HCT116 (cell line): Measurements from ENCODE around the gene WNT7B. TPM values are rescaled to one million over a fixed set of nuclear protein-coding genes. Genes with fewer than 3 reads are reported as not detected.

ENCODE experiments used
- ATAC-seq: fragments of 200-7000 bp; cut with Tn5 transposase; 2 replicates; pipeline ENCODE4 v1.9.1; 2020; ENCODE audit warnings: mild to moderate bottlenecking, moderate library complexity
- BruUV-seq: library from RNA; stranded (reverse); fragments of 400-500 nt; replicated peaks from 2 replicates; lab custom pipeline; 2021; lab: Mats Ljungman, UMichigan
- CTCF ChIA-PET: fragments of 300-600 bp; sonication (Branson Sonifier 250); formaldehyde crosslinking; loops from one replicate; lab custom pipeline; 2021; ENCODE audit warnings: antibody characterized with exemption; lab: Charles Lee
- POLR2A ChIA-PET: fragments of 300-600, 350-600 bp; sonication (Branson Sonifier 250); formaldehyde crosslinking; loops from one replicate; lab custom pipeline; 2021; ENCODE audit warnings: antibody characterized with exemption; lab: Charles Lee
- RAD21 ChIA-PET, 2 experiments: fragments of 300-600 bp; sonication (Branson Sonifier 250); formaldehyde crosslinking; loops; one replicate each; lab custom pipeline; 2023; ENCODE audit warnings: low total read pairs in 2 of 2; ENCODE audit not compliant: uncharacterized antibody in 2 of 2, unreplicated experiment in 2 of 2, low non-redundant PET in 1 of 2; lab: Charles Lee
- DNase-seq: peaks from one replicate; pipeline ENCODE4 v3.0.0-alpha.2; 2010; ENCODE audit warnings: low read depth, low spot score
- H2AFZ ChIP-seq: fragments of 200-600 bp; shearing (Covaris generic), sonication (generic); 2 replicates; pipeline ENCODE4 v1.6.1; 2017; ENCODE audit warnings: low read depth, mixed run types, mixed read lengths, antibody characterized with exemption, low read length; ENCODE audit not compliant: poor library complexity, severe bottlenecking
- H3K27ac ChIP-seq: 2 replicates; pipeline ENCODE4 v1.5.1; 2012; ENCODE audit warnings: low read depth, low read length
- H3K27me3 ChIP-seq: fragments of 200-600 bp; sonication (generic); 2 replicates; pipeline ENCODE4 v1.6.1; 2016; ENCODE audit warnings: mixed run types, low read length, mixed read lengths; ENCODE audit not compliant: insufficient read depth
- H3K36me3 ChIP-seq, 2 experiments: fragments of 200-500 bp in 1 of 2; fragments of 200-600 bp in 1 of 2; sonication (Bioruptor generic) in 1 of 2; sonication (generic) in 1 of 2; 2 replicates each; pipeline versions ENCODE4 v1.5.1 to v1.6.1; 2014 to 2016; ENCODE audit warnings: low read length in 2 of 2, inconsistent platforms in 1 of 2, mixed read lengths in 1 of 2, mixed run types in 1 of 2; ENCODE audit not compliant: insufficient read depth in 2 of 2, control insufficient read depth in 1 of 2
- H3K4me1 ChIP-seq, 2 experiments: fragments of 200-600 bp in 1 of 2; sonication (generic) in 1 of 2; 2 replicates each; pipeline versions ENCODE4 v1.5.1 to v1.6.1; 2012 to 2017; ENCODE audit warnings: low read length in 2 of 2, inconsistent platforms in 1 of 2, mild to moderate bottlenecking in 1 of 2, mixed read lengths in 1 of 2, mixed run types in 1 of 2, moderate library complexity in 1 of 2; ENCODE audit not compliant: insufficient read depth in 2 of 2, control insufficient read depth in 1 of 2
- H3K4me2 ChIP-seq: fragments of 200-600 bp; sonication (generic); 2 replicates; pipeline ENCODE4 v1.6.1; 2017; ENCODE audit warnings: mixed run types, low read length, mixed read lengths
- H3K4me3 ChIP-seq, 2 experiments: fragments of 200-600 bp in 1 of 2; sonication (generic) in 1 of 2; replicated peaks in 1 of 2; 2 replicates each; pipeline ENCODE4 v1.5.1; 2011 to 2016; ENCODE audit warnings: low read length in 2 of 2, control low read depth in 1 of 2, low read depth in 1 of 2, mild to moderate bottlenecking in 1 of 2, mixed read lengths in 1 of 2, mixed run types in 1 of 2
- H3K79me2 ChIP-seq: fragments of 200-600 bp; sonication (generic); 2 replicates; pipeline ENCODE4 v1.6.1; 2017; ENCODE audit warnings: mild to moderate bottlenecking, mixed run types, low read length, moderate library complexity, mixed read lengths; ENCODE audit not compliant: insufficient read depth
- H3K9ac ChIP-seq: fragments of 200-600 bp; sonication (generic); 2 replicates; pipeline ENCODE4 v1.6.1; 2016; ENCODE audit warnings: low read length, mixed read lengths
- H3K9me2 ChIP-seq: fragments of 200-600 bp; sonication (generic), shearing (Covaris generic); 2 replicates; pipeline ENCODE4 v1.6.1; 2017; ENCODE audit warnings: mixed run types, mild to moderate bottlenecking, moderate library complexity; ENCODE audit not compliant: insufficient read depth
- H3K9me3 ChIP-seq, 2 experiments: fragments of 200-500 bp in 1 of 2; fragments of 200-600 bp in 1 of 2; sonication (Bioruptor generic) in 1 of 2; sonication (generic) in 1 of 2; 2 replicates each; pipeline ENCODE4 v1.6.1; 2014 to 2017; ENCODE audit warnings: low read length in 2 of 2, mixed read lengths in 2 of 2, inconsistent platforms in 1 of 2, low read depth in 1 of 2, mild to moderate bottlenecking in 1 of 2, mixed run types in 1 of 2, moderate library complexity in 1 of 2; ENCODE audit not compliant: control insufficient read depth in 1 of 2, insufficient read depth in 1 of 2
- H4K20me1 ChIP-seq: fragments of 200-600 bp; sonication (generic), shearing (Covaris generic); 2 replicates; pipeline ENCODE4 v1.6.1; 2017; ENCODE audit warnings: mixed run types, mild to moderate bottlenecking, moderate library complexity; ENCODE audit not compliant: insufficient read depth
- CEBPB ChIP-seq: IDR thresholded peaks from 2 replicates; pipeline ENCODE4 v1.6.1; 2012; ENCODE audit warnings: low read depth
- CTCF ChIP-seq, 3 experiments: fragments of 200-600 bp in 1 of 3; sonication (generic) in 1 of 3; IDR thresholded peaks in 2 of 3; conservative IDR thresholded peaks in 1 of 3; 2 replicates each; pipeline ENCODE4 v1.5.1; 2012 to 2017; ENCODE audit warnings: low read depth in 2 of 3, low read length in 2 of 3, antibody characterized with exemption in 1 of 3, borderline replicate concordance in 1 of 3, control low read depth in 1 of 3, mild to moderate bottlenecking in 1 of 3, mixed read lengths in 1 of 3, mixed run types in 1 of 3, moderate library complexity in 1 of 3; ENCODE audit not compliant: insufficient read depth in 1 of 3
- ELF1 ChIP-seq: IDR thresholded peaks from 2 replicates; pipeline ENCODE4 v1.6.1; 2012; ENCODE audit warnings: low read depth, borderline replicate concordance
- EZH2 ChIP-seq: fragments of 200-600 bp; sonication (generic); IDR thresholded peaks from 2 replicates; pipeline ENCODE4 v1.6.1; 2017; ENCODE audit warnings: antibody characterized with exemption, mixed run types
- POLR2A ChIP-seq: IDR thresholded peaks from 2 replicates; pipeline ENCODE4 v1.7.0; 2011; ENCODE audit warnings: borderline replicate concordance; ENCODE audit not compliant: insufficient read depth, insufficient read length; ENCODE audit errors: extremely low read depth
- RAD21 ChIP-seq: IDR thresholded peaks from 2 replicates; pipeline ENCODE4 v1.6.1; 2012; ENCODE audit warnings: low read depth, mild to moderate bottlenecking
- SRF ChIP-seq: IDR thresholded peaks from 2 replicates; pipeline ENCODE4 v1.6.1; 2012; ENCODE audit warnings: low read depth
- YY1 ChIP-seq: IDR thresholded peaks from 2 replicates; pipeline ENCODE4 v1.6.1; 2011; ENCODE audit warnings: low read length, low read depth, moderate library complexity, mild to moderate bottlenecking; ENCODE audit not compliant: insufficient replicate concordance; ENCODE audit errors: extremely low read depth
- ZNF274 ChIP-seq: fragments of 200-500 bp; sonication (Bioruptor generic); IDR thresholded peaks from 2 replicates; pipeline ENCODE4 v1.6.1; 2014; ENCODE audit warnings: mild to moderate bottlenecking, low read depth, low read length, inconsistent platforms
- intact Hi-C: fragments of 100-400 bp; cut with micrococcal nuclease; formaldehyde crosslinking; loops from 2 replicates; pipeline ENCODE4 v1.10.0; 2022
- total RNA-seq: library from RNA; stranded (reverse); gene quantifications from one replicate; pipeline ENCODE4 v1.2.1, GENCODE V29; 2021; ENCODE audit not compliant: unreplicated experiment
- TF ChIP-seq, protein P1 (sequence below): IDR thresholded peaks from 2 replicates; pipeline ENCODE4 v1.6.1; 2012
- TF ChIP-seq, protein P2 (sequence below): IDR thresholded peaks from 2 replicates; pipeline ENCODE4 v1.6.1; 2012; ENCODE audit warnings: low read depth

WNT7B gene
- total RNA-seq, 1 experiment from 2014 or later = 10.5 TPM

GRCh38 chr22:45980268-45980570 lies 3.3 kb upstream of the WNT7B start:
- no peaks in the 10 kb centered on the region for H4K20me1 ChIP-seq
- no TSS peak for BruUV-seq
- no peak for ATAC-seq
- no peak for TF ChIP-seq SRF
- no peak for DNase-seq
- no peak overlapping the region for H3K4me3 ChIP-seq
- H3K79me2 ChIP-seq = no peaks in the 10 kb centered on the region
- no peak overlapping the region for H2AFZ ChIP-seq
- no peaks in the 10 kb centered on the region for H3K27me3 ChIP-seq
- ChIA-PET CTCF (no interaction called here), POLR2A (no interaction called here), RAD21 (no interaction called here)
- H3K9ac ChIP-seq = no peak overlapping the region
- H3K4me1 ChIP-seq = peaks cover 6 to 31% of the 10 kb centered on the region in 2 experiments
- intact Hi-C loops = no loop called here
- H3K9me2 ChIP-seq = no peaks in the 10 kb centered on the region
- H3K36me3 ChIP-seq = no peaks in the 10 kb centered on the region
- H3K4me2 ChIP-seq = no peak overlapping the region
- peaks cover 0 to 8% of the 10 kb centered on the region in 2 experiments; a peak in 1 of 4 replicates for H3K9me3 ChIP-seq
- no peak overlapping the region for H3K27ac ChIP-seq

- POLR2A ChIA-PET = no interaction called here
- no TSS peak for BruUV-seq
Measured at GRCh38 chr22:45978275-45978713, 1.3 kb upstream of the WNT7B start.

More at GRCh38 chr22:45978275-45978713, 1.3 kb upstream of the WNT7B start:
- Histone ChIP-seq H3K36me3 (no peaks in the 10 kb centered on the region), H3K4me1 (peaks cover 18 to 44% of the 10 kb centered on the region in 2 experiments), H3K79me2 (no peaks in the 10 kb centered on the region), H3K9ac (no peak overlapping the region; the same call in 1 of the 2 replicates), H3K4me3 (peak overlapping the region in 1 of 2 experiments; percentile 63; a peak in 2 of 4 replicates), H3K27me3 (no peaks in the 10 kb centered on the region), H2AFZ (no peak overlapping the region), H3K9me3 (peaks cover 0 to 8% of the 10 kb centered on the region in 2 experiments; a peak in 1 of 4 replicates), H3K27ac (no peak overlapping the region; the same call in 1 of the 2 replicates), H4K20me1 (no peaks in the 10 kb centered on the region), H3K4me2 (peak overlapping the region; percentile 90), H3K9me2 (no peaks in the 10 kb centered on the region)
- ChIA-PET CTCF (no interaction called here), RAD21 (no interaction called here)
- DNase-seq = no peak
- ATAC-seq = no peak
- TF ChIP-seq RAD21 (no peak; the same call in 1 of the 2 replicates), CEBPB (no peak), ZNF274 (no peak), ELF1 (no peak), YY1 (no peak), EZH2 (no peak), POLR2A (no peak), CTCF (IDR thresholded peaks at IDR 0.05 in 2 of 3, conservative IDR thresholded peaks at IDR 0.05 in 1 of 3; ENCODE audit: borderline replicate concordance in 1 of 3, insufficient read depth in 1 of 3, low read depth in 2 of 3, low read length in 2 of 3) (no peak)
- TF ChIP-seq, protein P1, sequence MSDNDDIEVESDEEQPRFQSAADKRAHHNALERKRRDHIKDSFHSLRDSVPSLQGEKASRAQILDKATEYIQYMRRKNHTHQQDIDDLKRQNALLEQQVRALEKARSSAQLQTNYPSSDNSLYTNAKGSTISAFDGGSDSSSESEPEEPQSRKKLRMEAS = no peak
- TF ChIP-seq, protein P2, sequence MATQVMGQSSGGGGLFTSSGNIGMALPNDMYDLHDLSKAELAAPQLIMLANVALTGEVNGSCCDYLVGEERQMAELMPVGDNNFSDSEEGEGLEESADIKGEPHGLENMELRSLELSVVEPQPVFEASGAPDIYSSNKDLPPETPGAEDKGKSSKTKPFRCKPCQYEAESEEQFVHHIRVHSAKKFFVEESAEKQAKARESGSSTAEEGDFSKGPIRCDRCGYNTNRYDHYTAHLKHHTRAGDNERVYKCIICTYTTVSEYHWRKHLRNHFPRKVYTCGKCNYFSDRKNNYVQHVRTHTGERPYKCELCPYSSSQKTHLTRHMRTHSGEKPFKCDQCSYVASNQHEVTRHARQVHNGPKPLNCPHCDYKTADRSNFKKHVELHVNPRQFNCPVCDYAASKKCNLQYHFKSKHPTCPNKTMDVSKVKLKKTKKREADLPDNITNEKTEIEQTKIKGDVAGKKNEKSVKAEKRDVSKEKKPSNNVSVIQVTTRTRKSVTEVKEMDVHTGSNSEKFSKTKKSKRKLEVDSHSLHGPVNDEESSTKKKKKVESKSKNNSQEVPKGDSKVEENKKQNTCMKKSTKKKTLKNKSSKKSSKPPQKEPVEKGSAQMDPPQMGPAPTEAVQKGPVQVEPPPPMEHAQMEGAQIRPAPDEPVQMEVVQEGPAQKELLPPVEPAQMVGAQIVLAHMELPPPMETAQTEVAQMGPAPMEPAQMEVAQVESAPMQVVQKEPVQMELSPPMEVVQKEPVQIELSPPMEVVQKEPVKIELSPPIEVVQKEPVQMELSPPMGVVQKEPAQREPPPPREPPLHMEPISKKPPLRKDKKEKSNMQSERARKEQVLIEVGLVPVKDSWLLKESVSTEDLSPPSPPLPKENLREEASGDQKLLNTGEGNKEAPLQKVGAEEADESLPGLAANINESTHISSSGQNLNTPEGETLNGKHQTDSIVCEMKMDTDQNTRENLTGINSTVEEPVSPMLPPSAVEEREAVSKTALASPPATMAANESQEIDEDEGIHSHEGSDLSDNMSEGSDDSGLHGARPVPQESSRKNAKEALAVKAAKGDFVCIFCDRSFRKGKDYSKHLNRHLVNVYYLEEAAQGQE = no peak
- intact Hi-C loops = no loop called here
